H7 (cell line): ENCODE results near the gene RAD51B. TPM values are rescaled to one million over a fixed set of nuclear protein-coding genes. Genes with fewer than 3 reads are reported as not detected.
"Not testable (repeated sequence)": the region's sequence is repeated elsewhere in the genome, so short reads cannot be mapped to it uniquely, and the experiment has no call there.

Experiments used
- DNase-seq: peaks from one replicate; pipeline ENCODE4 v3.0.0; 2012
- H3K27me3 ChIP-seq: 2 replicates; pipeline ENCODE4 v1.6.0; 2011; ENCODE audit warnings: mild to moderate bottlenecking, low read length; ENCODE audit not compliant: control insufficient read depth, insufficient read depth
- H3K36me3 ChIP-seq: replicated peaks from 2 replicates; pipeline ENCODE4 v1.5.1; 2011; ENCODE audit warnings: low read length; ENCODE audit not compliant: control insufficient read depth, insufficient read depth
- H3K4me3 ChIP-seq: 2 replicates; pipeline ENCODE4 v1.5.1; 2011; ENCODE audit warnings: low read depth, mild to moderate bottlenecking, control low read depth, low read length, moderate library complexity; ENCODE audit not compliant: insufficient read depth
- total RNA-seq: library from RNA; depleted of rRNA; stranded (reverse); fragments of >200 nt; shearing (Covaris generic); gene quantifications from 2 replicates; pipeline ENCODE4 v1.2.3, GENCODE V29; 2014

The RAD51B gene
- total RNA-seq, 1 experiment from 2014 or later = 9.6 TPM

DNA sequence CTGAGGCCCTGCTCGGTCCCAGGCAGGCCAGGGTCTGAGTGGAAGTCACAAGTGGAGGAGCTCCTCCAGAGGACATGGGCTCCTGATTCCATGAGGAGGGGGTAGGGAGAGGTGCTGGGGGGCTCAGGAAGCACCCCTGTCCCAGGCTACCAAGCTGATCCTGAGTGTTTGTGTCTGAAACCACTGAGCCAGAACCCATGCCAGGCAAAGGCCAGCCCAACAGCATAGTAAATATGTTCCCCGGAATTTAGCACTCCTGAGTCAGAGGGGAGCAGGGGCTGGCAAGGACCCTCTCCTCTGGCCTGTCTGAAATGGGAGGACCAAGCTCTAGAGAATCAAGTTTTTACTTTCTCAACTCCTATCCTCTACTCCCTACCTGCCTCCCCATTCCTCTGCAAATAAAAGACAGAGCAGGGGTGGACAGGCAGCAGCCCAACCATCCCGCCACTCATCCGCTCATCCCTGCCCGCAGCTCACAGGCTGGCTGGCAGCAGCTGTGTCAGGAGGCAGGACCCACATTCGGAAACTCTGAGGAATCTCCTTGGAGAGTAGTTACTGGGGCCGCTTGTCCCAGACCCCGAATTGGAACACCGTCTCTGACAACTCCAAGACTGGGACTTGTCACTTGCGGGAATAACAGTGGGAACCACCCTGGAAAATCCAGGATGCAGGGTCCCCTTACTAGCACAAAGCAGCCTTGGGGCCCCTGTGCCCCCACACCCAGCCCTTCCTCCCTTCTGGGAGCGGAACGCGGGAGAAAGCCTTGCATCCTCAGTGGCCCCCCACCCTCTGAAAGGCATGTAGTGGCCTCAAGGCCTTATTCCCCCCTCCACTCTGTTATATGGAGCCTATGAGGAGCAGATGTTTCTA is 870.7 kb downstream of the RAD51B start:
- H3K36me3 ChIP-seq = no peaks in the 10 kb centered on the region
- no peak overlapping the region for H3K4me3 ChIP-seq
- no peaks in the 10 kb centered on the region for H3K27me3 ChIP-seq
- DNase-seq = no peak

DNA sequence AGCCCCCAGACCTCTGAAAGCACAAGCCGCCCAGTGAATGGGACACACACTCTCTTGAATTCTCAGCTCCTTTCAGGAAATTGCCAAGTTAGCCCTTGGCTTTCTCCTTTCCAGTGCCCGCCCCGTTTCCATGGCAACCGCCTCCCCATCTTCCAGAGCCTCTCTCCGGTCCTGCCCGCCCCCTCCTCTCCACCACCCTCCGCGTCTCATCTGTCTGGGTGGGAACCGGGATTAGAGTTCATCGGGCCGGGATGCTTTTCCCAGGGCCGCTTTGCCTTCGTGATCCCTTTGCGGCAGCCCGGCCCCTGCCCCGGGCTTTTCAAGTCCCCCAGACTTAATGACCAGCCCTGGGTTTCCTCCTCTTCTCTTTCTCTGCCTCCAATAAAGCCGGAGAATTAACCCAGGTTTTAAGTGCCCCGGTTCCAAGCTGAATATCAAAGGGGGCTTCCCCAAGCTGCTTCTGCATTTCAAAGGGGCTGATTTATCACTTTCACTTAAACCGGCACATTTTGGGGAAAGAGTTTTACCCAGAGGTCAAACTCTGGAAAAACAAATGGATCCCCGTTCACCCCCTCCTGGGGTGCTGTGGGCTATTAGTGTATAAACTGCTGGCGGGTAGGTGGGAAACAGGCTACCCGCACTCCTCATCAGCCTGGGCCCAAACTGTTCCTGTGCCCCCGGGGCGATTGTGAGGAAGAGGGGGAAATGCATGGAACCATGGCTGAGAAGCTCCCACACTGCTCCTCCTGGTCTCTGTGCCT is 871.6 kb downstream of the RAD51B start:
- H3K27me3 ChIP-seq = no peaks in the 10 kb centered on the region
- DNase-seq = peak; percentile 86

DNA sequence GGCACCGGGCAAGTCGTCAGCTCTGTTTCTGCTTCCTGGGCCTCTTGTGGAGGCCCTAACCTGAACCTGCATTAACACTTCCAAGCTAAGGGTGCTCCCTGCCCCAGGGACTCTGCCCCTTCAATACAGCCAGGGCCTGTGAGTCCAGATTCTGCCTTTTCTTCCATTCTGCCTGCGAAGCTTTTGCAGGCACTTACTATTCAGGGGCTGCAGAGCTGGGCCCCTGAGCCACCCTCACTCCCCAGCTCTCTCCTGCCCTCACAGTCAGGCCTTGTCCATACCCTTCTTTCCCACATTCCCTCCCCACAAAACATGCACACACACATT is 872.2 kb downstream of the RAD51B start:
- Histone ChIP-seq H3K27me3 (no peaks in the 10 kb centered on the region), H3K36me3 (no peaks in the 10 kb centered on the region)
- no peak for DNase-seq

More for the DNA sequence above, 871.6 kb downstream of the RAD51B start:
- H3K36me3 ChIP-seq = no peaks in the 10 kb centered on the region
- H3K4me3 ChIP-seq = no peak overlapping the region

DNA sequence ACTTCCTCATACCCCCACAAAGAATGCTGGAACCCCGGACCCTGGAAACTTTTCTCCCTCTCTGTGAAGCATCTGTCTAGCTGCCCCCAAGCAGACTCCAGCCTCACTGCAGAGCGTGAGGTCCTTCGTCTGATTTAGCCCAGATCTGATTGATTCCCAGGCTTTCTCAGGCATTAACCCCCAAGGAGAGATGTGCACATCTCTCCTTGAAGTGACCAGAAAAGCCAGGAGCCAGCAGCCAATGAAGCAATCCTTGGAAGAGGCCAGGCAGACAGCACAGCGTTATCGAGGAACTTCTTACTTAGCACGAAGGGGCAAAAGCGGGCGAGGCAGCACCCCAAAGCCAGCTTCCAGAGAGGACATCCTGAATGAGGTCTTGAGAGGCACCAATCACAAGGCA is 872.6 kb downstream of the RAD51B start:
- Histone ChIP-seq H3K4me3 (no peak overlapping the region), H3K36me3 (no peaks in the 10 kb centered on the region), H3K27me3 (no peaks in the 10 kb centered on the region)
- no peak for DNase-seq

More for the DNA sequence above, 872.2 kb downstream of the RAD51B start:
- H3K4me3 ChIP-seq = no peak overlapping the region

DNA sequence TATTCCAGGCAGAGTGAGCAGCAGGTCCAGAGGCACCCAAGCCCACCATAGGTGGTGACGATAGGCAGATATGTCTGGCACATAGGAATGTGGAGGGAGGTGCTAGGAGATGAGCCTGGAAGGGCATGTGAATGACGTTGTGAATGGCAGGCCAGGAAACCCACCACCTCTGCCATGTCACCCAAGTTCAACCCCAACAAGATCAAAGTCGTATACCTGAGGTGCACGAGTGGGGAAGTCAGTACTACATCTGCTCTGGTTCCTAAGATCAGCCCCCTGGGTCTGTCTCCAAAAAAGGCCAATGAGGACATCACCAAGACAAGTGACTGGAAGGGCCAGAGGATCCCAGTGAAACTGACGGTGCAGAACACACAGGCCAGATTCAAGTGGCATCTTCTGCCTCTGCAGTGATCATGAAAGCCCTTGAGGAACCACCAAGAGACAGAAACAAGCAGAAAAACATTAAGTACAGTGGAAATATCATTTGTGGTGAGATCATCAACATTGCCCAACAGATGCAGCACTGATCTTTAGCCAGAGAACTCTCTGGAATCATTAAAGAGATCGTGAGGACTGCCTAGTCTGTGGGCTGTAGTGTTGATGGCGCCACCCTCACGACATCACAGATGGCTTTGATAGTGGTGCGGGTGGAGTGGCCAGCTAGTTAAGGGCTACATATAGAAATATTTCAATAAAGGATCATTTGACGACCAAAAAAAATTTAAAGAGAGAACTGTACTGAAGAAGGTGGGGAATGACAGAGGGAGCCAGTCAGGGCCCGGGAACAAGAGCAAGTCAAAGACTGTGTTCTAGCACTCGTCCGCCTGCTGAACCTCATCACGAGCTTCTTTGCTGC is 873.6 kb downstream of the RAD51B start:
- no peak for DNase-seq
- no peak overlapping the region for H3K4me3 ChIP-seq
- H3K36me3 ChIP-seq = no peaks in the 10 kb centered on the region
- H3K27me3 ChIP-seq = no peaks in the 10 kb centered on the region

DNA sequence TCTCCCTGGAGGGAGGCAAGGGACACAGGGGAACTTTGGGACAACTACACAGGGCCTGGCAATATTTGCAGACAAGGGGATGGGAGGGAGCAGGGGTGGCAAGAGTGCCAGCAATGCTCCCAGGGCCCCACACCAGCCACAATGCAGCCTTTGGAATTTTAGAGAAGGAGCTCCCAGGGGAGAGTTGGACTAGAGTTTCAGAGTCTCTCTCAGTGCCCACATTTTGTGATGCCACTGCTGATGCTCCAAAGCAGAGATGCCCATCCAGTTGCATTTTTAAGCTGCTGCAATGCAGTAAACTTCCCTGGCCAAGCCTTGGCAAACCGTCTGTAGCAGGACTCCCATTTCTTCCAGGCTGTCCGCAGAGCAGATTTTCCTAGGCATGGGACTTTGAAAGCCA is 874.3 kb downstream of the RAD51B start:
- Histone ChIP-seq H3K27me3 (no peaks in the 10 kb centered on the region), H3K36me3 (no peaks in the 10 kb centered on the region), H3K4me3 (no peak overlapping the region)
- no peak for DNase-seq

DNA sequence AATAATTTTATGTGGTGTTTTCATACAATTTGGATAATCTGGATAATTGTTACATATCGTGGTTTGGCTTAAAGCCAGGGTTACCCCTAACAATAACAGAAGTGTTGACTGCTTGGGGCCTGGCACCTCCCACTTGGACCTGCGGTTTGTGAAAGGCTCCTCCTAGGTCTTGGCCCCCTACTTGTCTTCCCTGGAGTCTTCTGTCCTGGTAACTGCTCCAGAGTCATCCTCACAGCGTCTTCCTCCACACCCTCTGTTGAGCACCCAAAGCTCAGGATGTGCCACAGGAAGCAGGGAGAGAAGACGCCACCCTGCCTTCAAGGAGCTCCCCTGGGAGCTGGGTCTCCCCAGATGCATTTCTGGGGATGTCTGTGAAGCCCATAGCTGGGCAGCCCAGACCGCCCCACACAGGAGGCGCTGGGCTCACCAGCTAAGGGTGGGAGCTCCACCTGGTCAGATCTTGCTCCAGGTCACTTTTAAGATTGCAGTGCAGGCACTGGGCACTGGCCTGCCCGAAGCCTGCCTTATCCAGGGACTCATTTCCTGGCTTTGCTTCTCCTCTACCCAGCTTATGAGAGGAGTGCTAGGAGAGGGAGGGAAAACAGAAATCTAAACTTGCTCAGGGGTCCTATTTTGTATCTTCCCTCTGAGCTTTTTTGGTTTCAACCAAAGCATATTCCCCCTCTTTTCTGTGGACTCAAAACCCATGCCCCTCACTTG is 875.1 kb downstream of the RAD51B start:
- Histone ChIP-seq H3K27me3 (no peaks in the 10 kb centered on the region), H3K36me3 (no peaks in the 10 kb centered on the region), H3K4me3 (no peak overlapping the region)
- DNase-seq = no peak

DNA sequence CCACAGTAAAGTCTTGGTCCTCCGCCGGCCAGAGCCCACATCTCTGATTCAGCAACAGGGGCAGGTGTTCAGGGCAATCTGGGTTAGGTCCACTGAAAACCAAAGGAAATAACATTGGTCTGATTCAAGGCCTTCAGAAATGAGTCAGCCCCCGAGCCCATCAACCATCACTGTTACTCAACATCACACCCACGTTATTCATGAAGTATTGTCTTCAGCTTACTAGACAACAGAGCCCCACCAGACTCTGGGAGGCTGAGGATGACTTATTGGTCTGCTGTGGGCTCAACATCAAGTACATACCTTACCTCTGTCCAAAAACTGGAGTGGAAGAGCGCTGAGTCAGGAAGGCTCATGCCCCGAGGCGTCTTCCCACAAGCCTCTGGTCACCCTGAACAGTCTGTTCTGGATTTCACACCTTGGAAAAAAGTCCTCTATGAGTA is 875.8 kb downstream of the RAD51B start:
- no peak for DNase-seq
- no peaks in the 10 kb centered on the region for H3K36me3 ChIP-seq
- H3K4me3 ChIP-seq = no peak overlapping the region
- H3K27me3 ChIP-seq = no peaks in the 10 kb centered on the region

DNA sequence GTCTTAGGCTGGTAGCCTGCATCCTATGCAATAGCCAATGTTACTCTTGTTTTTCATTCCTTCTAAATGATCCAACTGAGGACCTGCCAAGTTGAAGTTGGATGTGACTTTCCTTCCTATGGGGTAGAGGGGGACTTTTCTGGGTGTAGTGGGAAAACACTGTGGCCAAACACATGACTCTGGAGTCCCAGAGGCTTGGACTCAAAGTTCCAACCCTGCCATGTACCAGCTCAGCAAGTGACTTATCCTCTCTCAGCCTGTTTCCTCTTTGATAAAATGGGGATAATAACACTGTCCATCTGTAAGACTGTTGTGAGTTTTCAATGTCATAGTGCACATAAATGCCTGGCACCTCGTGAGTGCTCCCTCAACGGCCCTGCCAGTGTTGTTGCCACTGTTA is 876.3 kb downstream of the RAD51B start:
- no peak overlapping the region for H3K4me3 ChIP-seq
- no peaks in the 10 kb centered on the region for H3K27me3 ChIP-seq
- H3K36me3 ChIP-seq = no peaks in the 10 kb centered on the region
- no peak for DNase-seq

DNA sequence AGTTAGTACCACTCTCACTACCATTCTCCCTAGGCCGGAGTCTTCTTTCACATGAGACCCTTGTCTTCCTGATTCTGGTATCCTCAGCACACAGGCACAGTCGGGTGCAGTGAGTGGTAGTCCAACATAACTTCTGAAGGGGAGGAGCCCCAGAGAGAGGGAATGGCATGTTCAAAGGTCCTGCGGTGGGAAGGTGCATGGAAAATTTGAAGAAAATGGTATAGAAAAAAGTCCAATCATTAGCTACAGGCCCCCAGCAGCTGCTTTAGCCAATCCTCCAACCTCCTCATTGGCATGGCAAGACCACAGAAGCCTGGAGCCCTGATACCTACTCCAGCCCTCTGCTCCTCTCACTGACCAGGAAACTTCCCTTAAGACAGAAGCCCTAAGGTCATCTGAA is 876.7 kb downstream of the RAD51B start:
- Histone ChIP-seq H3K36me3 (no peaks in the 10 kb centered on the region), H3K4me3 (no peak overlapping the region), H3K27me3 (no peaks in the 10 kb centered on the region)
- no peak for DNase-seq

DNA sequence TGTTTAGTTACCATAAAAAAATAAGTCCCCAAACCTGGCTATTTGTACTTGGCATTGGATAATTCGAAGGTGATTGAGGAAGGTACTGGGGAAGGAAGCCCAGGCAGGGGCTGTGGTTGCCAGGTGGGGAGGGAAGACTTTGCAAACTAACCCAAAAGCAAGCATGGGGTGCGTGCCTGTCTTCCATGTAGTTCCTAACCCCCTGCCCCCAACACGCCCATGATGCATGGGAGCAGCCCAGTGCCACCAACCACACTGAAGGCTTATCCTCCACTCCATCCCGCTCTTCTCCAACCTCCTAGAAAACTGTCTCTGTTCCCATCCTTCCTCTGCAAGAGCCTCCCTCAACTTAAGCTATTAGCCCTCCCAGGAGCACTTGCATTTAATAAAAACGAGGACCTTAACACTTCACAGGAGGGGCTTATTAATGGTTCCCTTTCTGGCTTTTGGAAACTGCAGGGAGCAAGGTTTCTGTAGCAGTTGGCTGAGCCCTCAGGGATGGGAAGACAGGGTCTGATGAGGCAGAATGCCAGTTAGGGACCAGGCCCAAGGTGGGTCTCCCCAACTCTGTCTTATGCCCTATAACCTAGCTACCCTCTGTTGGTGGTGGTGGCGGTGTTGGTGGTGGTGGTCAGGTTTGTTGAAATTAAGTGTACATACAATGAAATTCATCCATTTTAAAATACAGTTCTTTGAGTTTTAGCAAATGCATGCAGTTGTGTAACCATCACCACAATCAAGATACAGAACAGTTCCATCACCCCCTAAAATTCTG is 877.3 kb downstream of the RAD51B start:
- Histone ChIP-seq H3K36me3 (no peaks in the 10 kb centered on the region), H3K27me3 (no peaks in the 10 kb centered on the region), H3K4me3 (no peak overlapping the region)
- no peak for DNase-seq

DNA sequence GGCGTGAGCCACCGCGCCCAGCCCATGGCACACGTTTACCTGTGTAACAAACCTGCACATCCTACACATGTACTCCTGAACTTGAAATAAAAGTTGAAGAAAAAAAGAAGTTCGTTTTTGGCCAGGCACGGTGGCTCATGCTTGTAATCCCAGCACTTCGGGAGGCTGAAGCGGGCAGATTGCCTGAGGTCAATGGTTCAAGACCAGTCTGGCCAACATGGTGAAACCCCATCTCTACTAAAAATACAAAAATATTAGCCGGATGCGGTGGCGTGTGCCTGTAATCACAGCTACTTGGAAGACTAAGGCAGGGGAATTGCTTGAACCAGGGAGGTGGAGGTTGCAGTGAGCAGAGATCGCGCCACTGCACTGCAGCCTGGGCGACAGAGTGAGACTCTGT is 879.2 kb downstream of the RAD51B start:
- H3K36me3 ChIP-seq, H3K27me3 ChIP-seq, H3K4me3 ChIP-seq, DNase-seq: not testable (repeated sequence)

DNA sequence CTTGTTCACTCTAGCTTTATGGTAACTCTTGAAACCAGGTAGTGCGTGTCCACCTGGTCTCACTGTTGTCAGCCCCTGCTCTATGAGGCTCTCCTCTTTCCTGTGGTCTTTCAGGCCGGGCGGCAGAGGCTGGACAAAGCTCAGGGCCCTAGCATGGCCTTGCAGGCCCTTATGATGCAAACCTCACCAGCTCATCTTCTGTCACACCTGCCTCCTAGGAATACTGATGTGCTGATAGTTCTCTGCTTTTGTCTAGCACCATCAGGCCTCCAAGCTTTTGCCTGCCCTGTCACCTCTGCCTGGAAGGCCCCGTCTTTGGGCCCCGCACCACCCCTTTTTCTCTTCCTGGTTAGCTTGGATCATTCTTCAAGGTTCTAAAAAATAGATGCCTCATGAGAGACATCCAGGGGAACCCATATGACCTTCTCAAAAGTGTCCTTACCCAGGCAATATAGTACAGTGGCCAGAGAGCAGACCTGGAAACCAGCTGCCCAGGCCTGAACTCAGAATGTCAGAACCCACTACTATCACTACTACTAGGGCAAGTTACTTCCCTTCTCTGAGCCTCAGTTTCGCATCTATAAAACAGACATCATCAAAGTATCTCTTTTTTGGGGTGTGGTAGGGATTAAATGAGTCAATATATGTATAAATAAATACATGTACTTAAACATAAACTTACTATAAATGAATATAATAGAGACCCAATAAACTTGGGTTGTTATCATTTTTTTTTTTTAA is 881.6 kb downstream of the RAD51B start:
- no peaks in the 10 kb centered on the region for H3K27me3 ChIP-seq
- no peak overlapping the region for H3K4me3 ChIP-seq
- DNase-seq = no peak
- H3K36me3 ChIP-seq = no peaks in the 10 kb centered on the region
